K562 (cell line): ENCODE measurements around the gene FCHSD1. TPM values are rescaled to one million over a fixed set of nuclear protein-coding genes. Genes with fewer than 3 reads are reported as not detected.

Source experiments
- ATAC-seq: fragments of 200-7000 bp; cut with Tn5 transposase; 3 replicates; pipeline ENCODE4 v1.9.1; 2020; ENCODE audit warnings: moderate library complexity
- BruUV-seq: library from RNA; stranded (reverse); fragments of 400-500 nt; replicated peaks from 2 replicates; lab custom pipeline; 2021; lab: Mats Ljungman, UMichigan
- CTCF ChIA-PET: fragments of 300-600 bp; formaldehyde crosslinking; extraction: SDS; loops from one replicate; lab custom pipeline; 2021; ENCODE audit warnings: low intra/inter-chr PET ratio; lab: Yijun Ruan, JAX
- POLR2A ChIA-PET: fragments of 300-600, 350-650 bp; sonication (Branson Sonifier 250); formaldehyde crosslinking; extraction: SDS; loops from one replicate; lab custom pipeline; 2021; ENCODE audit warnings: antibody characterized with exemption, inconsistent platforms; lab: Yijun Ruan, JAX
- DNase-seq, 4 experiments: peaks; one replicate each; pipeline versions ENCODE4 v3.0.0 to v3.0.0-alpha.2; 2011 to 2018; ENCODE audit warnings: low spot score in 3 of 4, mixed read lengths in 3 of 4; ENCODE audit errors: extremely low read depth in 1 of 4
- FAIRE-seq: peaks from 2 replicates; lab custom pipeline; 2011; peaks lifted over from hg19 to GRCh38; lab: Jason Lieb, UNC
- H2AFZ ChIP-seq: 2 replicates; pipeline ENCODE4 v1.6.0; 2011; ENCODE audit warnings: low read depth, low read length, control low read depth, inconsistent platforms
- H3K27ac ChIP-seq: fragments of 200-600 bp; 3 replicates; pipeline ENCODE4 v1.8.0; 2011; ENCODE audit warnings: low read depth, mild to moderate bottlenecking, control low read depth, inconsistent platforms, low read length, moderate library complexity, mixed read lengths; ENCODE audit errors: extremely low read depth
- H3K27me3 ChIP-seq, 2 experiments: fragments of 300-600 bp in 1 of 2; 2 replicates in 1 of 2; 3 replicates in 1 of 2; pipeline versions ENCODE4 v1.6.0 to v1.8.0; 2011; ENCODE audit warnings: inconsistent platforms in 2 of 2, low read length in 2 of 2, mild to moderate bottlenecking in 1 of 2, mixed read lengths in 1 of 2, moderate library complexity in 1 of 2; ENCODE audit not compliant: control insufficient read depth in 2 of 2, insufficient read depth in 2 of 2
- H3K36me3 ChIP-seq: fragments of 300-600 bp; 3 replicates; pipeline ENCODE4 v1.8.0; 2011; ENCODE audit warnings: mild to moderate bottlenecking, low read length, inconsistent platforms; ENCODE audit not compliant: control insufficient read depth, insufficient read depth
- H3K4me1 ChIP-seq, 2 experiments: fragments of 200-600 bp in 1 of 2; replicated peaks in 1 of 2; 2 replicates in 1 of 2; 3 replicates in 1 of 2; pipeline versions ENCODE4 v1.5.1 to v1.8.0; 2011; ENCODE audit warnings: inconsistent platforms in 2 of 2, low read length in 2 of 2, mild to moderate bottlenecking in 1 of 2, mixed read lengths in 1 of 2, moderate library complexity in 1 of 2; ENCODE audit not compliant: control insufficient read depth in 2 of 2, insufficient read depth in 2 of 2
- H3K4me2 ChIP-seq: 2 replicates; pipeline ENCODE4 v1.6.1; 2011; ENCODE audit warnings: low read length, control low read depth, inconsistent platforms, mixed read lengths; ENCODE audit not compliant: insufficient read depth
- H3K4me3 ChIP-seq: fragments of 200-600 bp; sonication (generic), shearing (Covaris generic); 2 replicates; pipeline ENCODE4 v1.5.1; 2016; ENCODE audit warnings: control low read depth, inconsistent platforms
- H3K79me2 ChIP-seq: fragments of 200-600 bp; 3 replicates; pipeline ENCODE4 v1.8.0; 2011; ENCODE audit warnings: low read length, inconsistent platforms; ENCODE audit not compliant: control insufficient read depth, insufficient read depth
- H3K9ac ChIP-seq, 2 experiments: 2 replicates each; pipeline versions ENCODE4 v1.6.0 to v1.6.1; 2011; ENCODE audit warnings: low read depth in 2 of 2, low read length in 2 of 2, control low read depth in 1 of 2, inconsistent platforms in 1 of 2, mild to moderate bottlenecking in 1 of 2, mixed read lengths in 1 of 2; ENCODE audit not compliant: insufficient read depth in 1 of 2
- H3K9me1 ChIP-seq: one replicate; pipeline ENCODE4 v1.6.0; 2011; ENCODE audit warnings: inconsistent platforms, mild to moderate bottlenecking, low read length, moderate library complexity; ENCODE audit not compliant: control insufficient read depth, insufficient read depth
- H3K9me3 ChIP-seq: replicated peaks from 2 replicates; pipeline ENCODE4 v1.5.1; 2011; ENCODE audit warnings: low read depth, low read length, inconsistent platforms; ENCODE audit not compliant: control insufficient read depth, insufficient read depth
- H4K20me1 ChIP-seq: replicated peaks from 2 replicates; pipeline ENCODE4 v1.6.1; 2011; ENCODE audit warnings: low read length, inconsistent platforms, mixed read lengths; ENCODE audit not compliant: control insufficient read depth, insufficient read depth
- BRCA1 ChIP-seq, 2 experiments: fragments of 450-650 bp in 1 of 2; sonication (generic) in 1 of 2; formaldehyde crosslinking in 1 of 2; IDR thresholded peaks; 2 replicates each; pipeline versions ENCODE4 v1.5.0 to v1.6.1; 2017 to 2020; ENCODE audit warnings: mild to moderate bottlenecking in 1 of 2, missing genetic modification reagents in 1 of 2
- CAMTA2 ChIP-seq: fragments of 250-450 bp; sonication (Bioruptor Pico); conservative IDR thresholded peaks from 2 replicates; pipeline ENCODE4 v1.5.1; 2022
- CBFA2T2 ChIP-seq: fragments of 450-650 bp; conservative IDR thresholded peaks from 2 replicates; pipeline ENCODE4 v1.6.1; 2017; ENCODE audit warnings: mild to moderate bottlenecking
- FUS ChIP-seq: fragments of 200-400 bp; formaldehyde crosslinking; optimal IDR thresholded peaks from 2 replicates; pipeline ENCODE3; 2017; ENCODE audit warnings: low read depth, low read length
- NFE2 ChIP-seq: IDR thresholded peaks from 2 replicates; pipeline ENCODE4 v1.6.1; 2014; ENCODE audit warnings: antibody characterized with exemption, low read depth
- RBM17 ChIP-seq: fragments of 200-400 bp; formaldehyde crosslinking; IDR thresholded peaks from 2 replicates; pipeline ENCODE4 v1.6.1; 2017; ENCODE audit warnings: low read depth, mild to moderate bottlenecking, low read length, borderline replicate concordance
- SRF ChIP-seq, 2 experiments: fragments of 250-450, 450-650 bp in 1 of 2; sonication (Bioruptor Pico) in 1 of 2; sonication (generic) in 1 of 2; formaldehyde crosslinking; IDR thresholded peaks; 2 replicates each; pipeline versions ENCODE4 v1.5.0 to v1.5.1; 2020 to 2022; ENCODE audit warnings: mild to moderate bottlenecking in 1 of 2, missing genetic modification reagents in 1 of 2
- XRCC5 ChIP-seq: fragments of 200-400 bp; formaldehyde crosslinking; IDR thresholded peaks from 2 replicates; pipeline ENCODE4 v1.6.1; 2017; ENCODE audit warnings: low read depth, mild to moderate bottlenecking, low read length
- ZNF121 ChIP-seq: sonication (generic); formaldehyde crosslinking; conservative IDR thresholded peaks from 2 replicates; pipeline ENCODE4 v1.8.0; 2022; ENCODE audit warnings: missing genetic modification reagents
- ZNF197 ChIP-seq: fragments of 200-800 bp; sonication (Bioruptor generic); IDR thresholded peaks from 2 replicates; pipeline ENCODE4 v1.6.1; 2016; ENCODE audit warnings: low read depth, missing genetic modification characterization, missing compliant biosample characterization
- WGBS: fragments of 100-300 bp; shearing (Covaris generic); methylation state at CpG from one replicate; pipeline ENCODE4 v1.1.6; 2016; ENCODE audit warnings: low coverage, mixed read lengths; ENCODE audit not compliant: insufficient coverage; ENCODE audit errors: missing lambda C conversion rate; 5-methylcytosine and 5-hydroxymethylcytosine counted together
- in situ Hi-C: fragments of 300-500 bp; cut with MboI; formaldehyde crosslinking; loops from 4 replicates; pipeline ENCODE4 v1.15.0; 2018; ENCODE audit warnings: inconsistent platforms, mixed read lengths
- intact Hi-C: fragments of 100-400 bp; cut with micrococcal nuclease; formaldehyde crosslinking; loops from 2 replicates; pipeline ENCODE4 v1.14.2; 2022
- polyA plus RNA-seq, 8 experiments: library from polyadenylated mRNA; depleted of rRNA in 4 of 8; stranded (reverse) in 5 of 8; unstranded in 3 of 8; fragments of >200 nt; fragmentation: Nextera tagmentation in 2 of 8; fragmentation: Illumina TruSeq in 1 of 8; extraction: Ambion mirVana in 2 of 8; extraction: Trizol in 1 of 8; gene quantifications; 2 replicates each; pipeline versions ENCODE4 v1.2.1 to v1.2.3, GENCODE V29; 2011 to 2014; ENCODE audit warnings: inconsistent platforms in 1 of 8, missing spikeins in 1 of 8
- total RNA-seq, 7 experiments: library from RNA; depleted of rRNA in 6 of 7; stranded (reverse); fragments of >200 nt in 6 of 7; fragmentation: Illumina TruSeq in 2 of 7; extraction: Trizol in 2 of 7; gene quantifications; 2 replicates each; pipeline versions ENCODE4 v1.2.1 to v1.2.3, GENCODE V29; 2011 to 2021; ENCODE audit warnings: low replicate concordance in 1 of 7
- TF ChIP-seq, protein P1 (sequence below): fragments of 250-450 bp; sonication (Bioruptor Pico); IDR thresholded peaks from 2 replicates; pipeline ENCODE4 v1.8.0; 2021; ENCODE audit warnings: mild to moderate bottlenecking, moderate library complexity
- TF ChIP-seq, protein P2 (sequence below), 2 experiments: fragments of 450-650 bp in 1 of 2; sonication (generic) in 1 of 2; formaldehyde crosslinking in 1 of 2; IDR thresholded peaks; 2 replicates each; pipeline versions ENCODE4 v1.7.1 to v1.9.0; 2016 to 2022; ENCODE audit warnings: inconsistent platforms in 1 of 2, mild to moderate bottlenecking in 1 of 2, missing genetic modification reagents in 1 of 2

The FCHSD1 gene
- total and polyA plus RNA-seq, 9 of the 15 experiments (the other 6 are each of a cell fraction or from before 2014, with no cell fraction given), result 0.35 to 37.5 (median 13.6) TPM

GRCh38 chr5:141638771-141639170 lies 12.4 kb downstream of the FCHSD1 start:
- H3K27ac ChIP-seq, result no peak overlapping the region; the same call in 1 of the 3 replicates
- H4K20me1 ChIP-seq, result peaks cover 12% of the 10 kb centered on the region; the same call in 1 of the 2 replicates
- peaks cover 54% of the 10 kb centered on the region for H3K36me3 ChIP-seq
- 91% methylated on average over 2 of the region's 2 CpGs for WGBS
- H3K4me3 ChIP-seq, result no peak overlapping the region; the same call in 1 of the 2 replicates
- H3K9ac ChIP-seq, result peak overlapping the region; percentile 11 to 88; a peak in 2 of 4 replicates
- H3K9me1 ChIP-seq, result peaks cover 5% of the 10 kb centered on the region
- H3K9me3 ChIP-seq, result no peaks in the 10 kb centered on the region
- no peaks in the 10 kb centered on the region for H3K27me3 ChIP-seq
- CTCF ChIA-PET, result no interaction called here
- POLR2A ChIA-PET, result interaction anchor here (1.8 kb wide), 1 partner anchor 13 kb away, joined by 10 read pairs; the partner anchor contains the start of gene FCHSD1
- intact Hi-C loops, result loop anchor here (5.0 kb wide), 1 partner anchor 46 kb away; no protein-coding TSS in a partner anchor
- H2AFZ ChIP-seq, result no peak overlapping the region
- in situ Hi-C loops, result loop anchor here (5.0 kb wide), 1 partner anchor 46 kb away; no protein-coding TSS in a partner anchor
- peaks cover 44 to 52% of the 10 kb centered on the region in 2 experiments for H3K4me1 ChIP-seq
- H3K4me2 ChIP-seq, result peak overlapping the region; percentile 100
- FAIRE-seq, result no peak
- TF ChIP-seq ZNF197 (CRISPR knock-in tag), result no peak
- TF ChIP-seq FUS, result no peak
- no peak for TF ChIP-seq CBFA2T2
- TF ChIP-seq, protein P1, sequence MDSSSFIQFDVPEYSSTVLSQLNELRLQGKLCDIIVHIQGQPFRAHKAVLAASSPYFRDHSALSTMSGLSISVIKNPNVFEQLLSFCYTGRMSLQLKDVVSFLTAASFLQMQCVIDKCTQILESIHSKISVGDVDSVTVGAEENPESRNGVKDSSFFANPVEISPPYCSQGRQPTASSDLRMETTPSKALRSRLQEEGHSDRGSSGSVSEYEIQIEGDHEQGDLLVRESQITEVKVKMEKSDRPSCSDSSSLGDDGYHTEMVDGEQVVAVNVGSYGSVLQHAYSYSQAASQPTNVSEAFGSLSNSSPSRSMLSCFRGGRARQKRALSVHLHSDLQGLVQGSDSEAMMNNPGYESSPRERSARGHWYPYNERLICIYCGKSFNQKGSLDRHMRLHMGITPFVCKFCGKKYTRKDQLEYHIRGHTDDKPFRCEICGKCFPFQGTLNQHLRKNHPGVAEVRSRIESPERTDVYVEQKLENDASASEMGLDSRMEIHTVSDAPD, result no peak
- TF ChIP-seq ZNF121, result no peak
- TF ChIP-seq CAMTA2 (CRISPR knock-in tag), result no peak
- TF ChIP-seq XRCC5, result no peak
- TF ChIP-seq RBM17, result no peak
- no peak for TF ChIP-seq BRCA1 (IDR thresholded peaks at IDR 0.05)
- TF ChIP-seq BRCA1 (CRISPR knock-in tag; IDR thresholded peaks at IDR 0.05), result no peak
- no peak for TF ChIP-seq SRF (CRISPR knock-in tag; IDR thresholded peaks at IDR 0.05)
- TF ChIP-seq NFE2, result no peak
- TF ChIP-seq, protein P2, sequence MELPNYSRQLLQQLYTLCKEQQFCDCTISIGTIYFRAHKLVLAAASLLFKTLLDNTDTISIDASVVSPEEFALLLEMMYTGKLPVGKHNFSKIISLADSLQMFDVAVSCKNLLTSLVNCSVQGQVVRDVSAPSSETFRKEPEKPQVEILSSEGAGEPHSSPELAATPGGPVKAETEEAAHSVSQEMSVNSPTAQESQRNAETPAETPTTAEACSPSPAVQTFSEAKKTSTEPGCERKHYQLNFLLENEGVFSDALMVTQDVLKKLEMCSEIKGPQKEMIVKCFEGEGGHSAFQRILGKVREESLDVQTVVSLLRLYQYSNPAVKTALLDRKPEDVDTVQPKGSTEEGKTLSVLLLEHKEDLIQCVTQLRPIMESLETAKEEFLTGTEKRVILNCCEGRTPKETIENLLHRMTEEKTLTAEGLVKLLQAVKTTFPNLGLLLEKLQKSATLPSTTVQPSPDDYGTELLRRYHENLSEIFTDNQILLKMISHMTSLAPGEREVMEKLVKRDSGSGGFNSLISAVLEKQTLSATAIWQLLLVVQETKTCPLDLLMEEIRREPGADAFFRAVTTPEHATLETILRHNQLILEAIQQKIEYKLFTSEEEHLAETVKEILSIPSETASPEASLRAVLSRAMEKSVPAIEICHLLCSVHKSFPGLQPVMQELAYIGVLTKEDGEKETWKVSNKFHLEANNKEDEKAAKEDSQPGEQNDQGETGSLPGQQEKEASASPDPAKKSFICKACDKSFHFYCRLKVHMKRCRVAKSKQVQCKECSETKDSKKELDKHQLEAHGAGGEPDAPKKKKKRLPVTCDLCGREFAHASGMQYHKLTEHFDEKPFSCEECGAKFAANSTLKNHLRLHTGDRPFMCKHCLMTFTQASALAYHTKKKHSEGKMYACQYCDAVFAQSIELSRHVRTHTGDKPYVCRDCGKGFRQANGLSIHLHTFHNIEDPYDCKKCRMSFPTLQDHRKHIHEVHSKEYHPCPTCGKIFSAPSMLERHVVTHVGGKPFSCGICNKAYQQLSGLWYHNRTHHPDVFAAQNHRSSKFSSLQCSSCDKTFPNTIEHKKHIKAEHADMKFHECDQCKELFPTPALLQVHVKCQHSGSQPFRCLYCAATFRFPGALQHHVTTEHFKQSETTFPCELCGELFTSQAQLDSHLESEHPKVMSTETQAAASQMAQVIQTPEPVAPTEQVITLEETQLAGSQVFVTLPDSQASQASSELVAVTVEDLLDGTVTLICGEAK (IDR thresholded peaks at IDR 0.05), result no peak
- TF ChIP-seq, protein P2 (CRISPR knock-in tag; IDR thresholded peaks at IDR 0.05), result no peak
- TF ChIP-seq, all 486 proteins: peak for 0
- BruUV-seq, result no TSS peak
- peaks cover 51% of the 10 kb centered on the region for H3K79me2 ChIP-seq
- ATAC-seq (no peak), DNase-seq (no peak)
